ENCODE measurements around the gene ADAMTS19. TPM values are rescaled to one million over a fixed set of nuclear protein-coding genes. Genes with fewer than 3 reads are reported as not detected.
A peak's percentile ranks its signal among the peaks of the same experiment; 100 is the strongest.
"Not testable (repeated sequence)": the region's sequence is repeated elsewhere in the genome, so short reads cannot be mapped to it uniquely, and the experiment has no call there.

ADAMTS19 gene
- total and polyA plus RNA-seq, 2 experiments from 2014 or later, result not detected

- H3K4me1 ChIP-seq (ENCODE audit: insufficient read depth), result no peaks in the 10 kb centered on the region
- H3K36me3 ChIP-seq (ENCODE audit: low read depth), result no peaks in the 10 kb centered on the region
- no peak overlapping the region for H3K9ac ChIP-seq
- H2AFZ ChIP-seq, result no peak overlapping the region
- H3K4me2 ChIP-seq (ENCODE audit: unreplicated experiment), result no peak overlapping the region
- H4K20me1 ChIP-seq (ENCODE audit: insufficient read depth), result no peaks in the 10 kb centered on the region
- in situ Hi-C loops (cut with MboI), result no loop called here
- no peak for DNase-seq
- H3K9me3 ChIP-seq (ENCODE audit: low read depth), result no peaks in the 10 kb centered on the region
- no peaks in the 10 kb centered on the region for H3K27me3 ChIP-seq (replicated peaks; ENCODE audit: insufficient read depth)
- no peaks in the 10 kb centered on the region for H3F3A ChIP-seq (ENCODE audit: insufficient read depth)
- H3K27ac ChIP-seq, result no peak overlapping the region
- no peaks in the 10 kb centered on the region for H3K9me2 ChIP-seq (ENCODE audit: insufficient read depth)
- no peaks in the 10 kb centered on the region for H3K79me2 ChIP-seq (ENCODE audit: insufficient read depth)
- H3K4me3 ChIP-seq, result no peak overlapping the region
- TF ChIP-seq EZH2phosphoT487 (IDR thresholded peaks at IDR 0.05; ENCODE audit: insufficient read depth, low read depth) (no peak), EZH2 (IDR thresholded peaks at IDR 0.05; ENCODE audit: insufficient read depth, poor library complexity, severe bottlenecking) (no peak)
Observed at GRCh38 chr5:129631961-129632360, 171.9 kb downstream of the ADAMTS19 start.

- in situ Hi-C loops (cut with MboI); H3K4me1 ChIP-seq (ENCODE audit: insufficient read depth); H3K4me2 ChIP-seq (ENCODE audit: unreplicated experiment); H4K20me1 ChIP-seq (ENCODE audit: insufficient read depth); H3K9ac ChIP-seq; H3K4me3 ChIP-seq; H2AFZ ChIP-seq; H3K27ac ChIP-seq; H3K36me3 ChIP-seq (ENCODE audit: low read depth); H3F3A ChIP-seq (ENCODE audit: insufficient read depth); DNase-seq; H3K9me3 ChIP-seq (ENCODE audit: low read depth); H3K9me2 ChIP-seq (ENCODE audit: insufficient read depth); H3K27me3 ChIP-seq (replicated peaks; ENCODE audit: insufficient read depth); H3K79me2 ChIP-seq (ENCODE audit: insufficient read depth): not testable (repeated sequence)
- WGBS, 2 experiments (ENCODE audit: low coverage in 1 of 2, low lambda C conversion rate in 2 of 2, missing lambda C conversion rate in 2 of 2), result 38 to 54% methylated on average over 11 of the region's 11 CpGs
Observed at GRCh38 chr5:129637501-129637900, 177.4 kb downstream of the ADAMTS19 start.

DNA sequence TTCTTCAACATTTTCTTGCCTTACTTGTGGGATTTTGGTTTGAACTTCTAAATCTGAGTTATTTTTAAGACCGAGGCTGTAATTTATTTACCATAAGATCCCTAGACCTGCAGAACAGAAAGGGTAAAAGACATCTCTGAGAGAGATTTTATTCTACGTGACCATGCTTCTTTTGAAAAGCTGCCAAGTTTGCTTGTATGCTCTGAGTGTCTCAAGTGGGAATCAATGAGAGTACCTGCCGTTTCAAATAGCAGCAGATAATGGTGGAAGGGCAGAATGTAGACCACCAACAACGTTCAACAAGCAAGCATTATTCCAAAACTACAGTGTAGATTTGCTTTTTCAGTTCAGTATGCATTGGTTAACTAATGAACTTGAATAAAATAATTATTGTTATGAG lies 179.2 kb downstream of the ADAMTS19 start:
- in situ Hi-C loops (cut with MboI), result no loop called here
- Histone ChIP-seq H3K9ac (no peak overlapping the region), H3K27me3 (replicated peaks; ENCODE audit: insufficient read depth) (no peaks in the 10 kb centered on the region), H3K9me2 (ENCODE audit: insufficient read depth) (no peaks in the 10 kb centered on the region), H3K27ac (no peak overlapping the region), H4K20me1 (ENCODE audit: insufficient read depth) (no peaks in the 10 kb centered on the region), H3F3A (ENCODE audit: insufficient read depth) (no peaks in the 10 kb centered on the region), H3K9me3 (ENCODE audit: low read depth) (no peaks in the 10 kb centered on the region), H2AFZ (no peak overlapping the region), H3K4me1 (ENCODE audit: insufficient read depth) (no peaks in the 10 kb centered on the region), H3K4me3 (no peak overlapping the region), H3K4me2 (ENCODE audit: unreplicated experiment) (no peak overlapping the region), H3K36me3 (ENCODE audit: low read depth) (no peaks in the 10 kb centered on the region), H3K79me2 (ENCODE audit: insufficient read depth) (no peaks in the 10 kb centered on the region)
- WGBS, 2 experiments (ENCODE audit: low coverage in 1 of 2, low lambda C conversion rate in 2 of 2, missing lambda C conversion rate in 2 of 2), result 13 to 16% methylated on average over 4 of the region's 4 CpGs
- TF ChIP-seq EZH2phosphoT487 (IDR thresholded peaks at IDR 0.05; ENCODE audit: insufficient read depth, low read depth) (no peak), EZH2 (IDR thresholded peaks at IDR 0.05; ENCODE audit: insufficient read depth, poor library complexity, severe bottlenecking) (no peak)
- DNase-seq, result no peak

DNA sequence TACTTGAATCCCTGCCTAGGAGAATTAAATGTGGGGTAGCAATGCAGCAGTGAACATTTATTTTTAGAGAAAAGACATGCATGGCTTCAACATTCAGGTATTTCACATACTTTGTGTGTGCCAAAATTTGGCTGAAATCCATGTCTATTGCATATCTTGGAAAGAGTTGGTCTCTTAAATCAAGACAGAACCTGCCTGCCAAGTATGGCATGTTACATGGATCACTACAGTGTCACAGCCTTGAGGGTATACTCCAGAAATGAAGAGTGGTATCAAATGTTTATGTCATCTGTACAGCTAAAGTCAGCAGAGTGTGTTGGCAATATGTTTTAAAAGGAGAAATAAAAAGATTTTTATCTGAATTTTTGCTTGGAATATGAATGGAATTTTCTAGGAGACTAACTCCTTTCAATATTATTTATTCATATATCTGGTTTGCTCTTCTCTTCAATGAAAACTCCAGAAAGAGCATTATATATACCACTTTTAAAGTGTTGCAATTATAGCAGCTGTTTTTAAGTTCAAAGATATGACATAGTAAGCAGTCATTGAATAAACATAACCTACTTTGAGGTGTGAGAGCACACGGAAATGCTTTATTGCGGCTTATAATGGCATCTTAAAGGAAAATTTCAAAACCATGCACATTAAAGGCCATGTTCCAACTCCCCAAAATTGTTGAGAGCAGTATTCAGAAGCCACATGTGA lies 192.4 kb downstream of the ADAMTS19 start:
- WGBS, 2 experiments (ENCODE audit: low coverage in 1 of 2, low lambda C conversion rate in 2 of 2, missing lambda C conversion rate in 2 of 2), result 28 to 31% methylated on average over 2 of the region's 2 CpGs
- in situ Hi-C loops (cut with MboI), result no loop called here
- Histone ChIP-seq H3K9me2 (ENCODE audit: insufficient read depth) (no peaks in the 10 kb centered on the region), H3K36me3 (ENCODE audit: low read depth) (no peaks in the 10 kb centered on the region), H3K27ac (no peak overlapping the region), H3K79me2 (ENCODE audit: insufficient read depth) (no peaks in the 10 kb centered on the region), H3K9ac (no peak overlapping the region), H3K27me3 (replicated peaks; ENCODE audit: insufficient read depth) (no peaks in the 10 kb centered on the region), H3K9me3 (ENCODE audit: low read depth) (no peaks in the 10 kb centered on the region), H3K4me3 (no peak overlapping the region), H2AFZ (no peak overlapping the region), H3K4me1 (ENCODE audit: insufficient read depth) (no peaks in the 10 kb centered on the region), H4K20me1 (ENCODE audit: insufficient read depth) (no peaks in the 10 kb centered on the region), H3F3A (ENCODE audit: insufficient read depth) (no peaks in the 10 kb centered on the region), H3K4me2 (ENCODE audit: unreplicated experiment) (no peak overlapping the region)
- DNase-seq, result no peak
- TF ChIP-seq EZH2 (IDR thresholded peaks at IDR 0.05; ENCODE audit: insufficient read depth, poor library complexity, severe bottlenecking), result no peak
- no peak for TF ChIP-seq EZH2phosphoT487 (IDR thresholded peaks at IDR 0.05; ENCODE audit: insufficient read depth, low read depth)

GRCh38 chr5:129653057-129653375 lies 192.9 kb downstream of the ADAMTS19 start:
- Histone ChIP-seq H3K9me2 (ENCODE audit: insufficient read depth) (no peaks in the 10 kb centered on the region), H3F3A (ENCODE audit: insufficient read depth) (no peaks in the 10 kb centered on the region), H3K79me2 (ENCODE audit: insufficient read depth) (no peaks in the 10 kb centered on the region), H3K27me3 (replicated peaks; ENCODE audit: insufficient read depth) (no peaks in the 10 kb centered on the region), H4K20me1 (ENCODE audit: insufficient read depth) (no peaks in the 10 kb centered on the region), H3K4me3 (no peak overlapping the region), H3K27ac (no peak overlapping the region), H3K9ac (no peak overlapping the region), H3K36me3 (ENCODE audit: low read depth) (no peaks in the 10 kb centered on the region), H3K4me2 (ENCODE audit: unreplicated experiment) (no peak overlapping the region), H2AFZ (no peak overlapping the region), H3K4me1 (ENCODE audit: insufficient read depth) (no peaks in the 10 kb centered on the region), H3K9me3 (ENCODE audit: low read depth) (no peaks in the 10 kb centered on the region)
- in situ Hi-C loops (cut with MboI), result no loop called here
- 4 to 5% methylated on average over 2 of the region's 2 CpGs for WGBS, 2 experiments (ENCODE audit: low coverage in 1 of 2, low lambda C conversion rate in 2 of 2, missing lambda C conversion rate in 2 of 2)
- peak; percentile 6 for DNase-seq
- TF ChIP-seq EZH2phosphoT487 (IDR thresholded peaks at IDR 0.05; ENCODE audit: insufficient read depth, low read depth), result no peak
- no peak for TF ChIP-seq EZH2 (IDR thresholded peaks at IDR 0.05; ENCODE audit: insufficient read depth, poor library complexity, severe bottlenecking)
